Suppressor macrophage (primary cell): ENCODE data around the gene SNX10.

Source experiments
- DNase-seq, 4 experiments: peaks; one replicate each; pipeline ENCODE4 v3.0.0-alpha.2; 2020 to 2022

Gene SNX10

GRCh38 chr7:26370011-26370410, 78.3 kb downstream of the SNX10 start:
- peak in 3 of 4 experiments; percentile 38 to 63 (median 48) for DNase-seq

DNA sequence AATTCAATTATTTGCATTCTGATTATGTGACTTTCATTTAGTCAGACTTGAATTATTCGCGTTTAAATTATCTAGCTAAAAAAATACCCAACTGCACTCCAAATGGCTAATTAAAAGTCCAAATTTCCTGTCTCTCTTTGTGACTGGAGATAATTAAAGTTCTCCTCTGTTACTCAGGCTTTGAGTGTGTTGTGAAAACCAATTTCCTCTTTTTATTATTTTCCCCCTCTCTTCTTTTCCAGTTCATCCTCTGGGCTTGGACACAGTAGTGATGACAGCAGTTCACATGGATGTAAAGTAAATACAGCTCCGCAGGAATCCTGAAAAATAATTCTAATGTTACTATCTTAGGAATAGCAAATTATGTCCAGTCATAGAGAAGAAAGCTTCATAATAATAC, 80.6 kb downstream of the SNX10 start:
- no peak for DNase-seq

- no peak for DNase-seq
Observed at GRCh38 chr7:26372704-26373103, 81.0 kb downstream of the SNX10 start.

GRCh38 chr7:26374647-26375373, 83.1 kb downstream of the SNX10 start:
- no peak for DNase-seq

GRCh38 chr7:26375726-26376174, 84.1 kb downstream of the SNX10 start:
- no peak for DNase-seq

DNA sequence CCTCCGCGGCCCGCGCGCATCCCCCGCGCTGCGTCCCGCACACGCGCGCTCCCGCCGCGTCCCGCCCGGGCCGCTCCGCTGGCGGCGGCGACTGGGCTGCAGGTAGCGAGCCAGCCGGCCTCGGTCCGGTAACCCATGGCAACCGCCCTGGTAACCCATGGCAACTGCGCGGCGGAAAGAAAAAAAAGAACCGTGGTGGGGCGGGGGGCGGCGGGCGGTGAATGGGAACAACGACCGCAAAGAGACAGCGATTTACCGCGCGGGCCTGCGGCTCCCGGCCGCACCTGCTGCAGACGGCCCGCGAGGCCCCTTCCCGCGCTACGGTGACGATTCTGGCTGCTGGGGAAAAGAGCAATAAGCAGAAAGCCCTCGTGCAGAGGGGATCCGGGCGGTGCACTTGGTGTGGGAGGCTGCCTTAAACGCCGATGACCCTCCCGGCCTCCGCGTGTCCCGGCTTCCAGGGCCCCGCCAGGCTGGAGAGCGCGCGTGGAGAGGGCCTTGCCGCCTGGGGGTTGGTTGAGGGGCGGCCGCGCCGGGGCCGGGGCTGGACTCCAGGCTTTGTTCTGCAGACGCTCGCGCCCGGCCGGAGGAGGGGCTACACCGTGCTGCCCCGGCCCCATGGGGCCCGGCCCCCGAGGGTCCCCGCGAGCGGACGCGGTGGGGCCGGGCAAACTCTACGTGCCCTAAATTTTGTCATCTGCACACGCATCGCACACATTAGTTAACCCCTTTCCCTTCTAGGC, 84.7 kb downstream of the SNX10 start:
- peak in 3 of 4 experiments; percentile 39 to 56 (median 46) for DNase-seq

- no peak for DNase-seq
Observed at GRCh38 chr7:26378016-26378415, 86.4 kb downstream of the SNX10 start.

- DNase-seq: no peak
Observed at GRCh38 chr7:26379711-26380110, 88.0 kb downstream of the SNX10 start.

GRCh38 chr7:26381476-26382353, 90.1 kb downstream of the SNX10 start:
- DNase-seq: peak; percentile 24 to 71 (median 50)

DNA sequence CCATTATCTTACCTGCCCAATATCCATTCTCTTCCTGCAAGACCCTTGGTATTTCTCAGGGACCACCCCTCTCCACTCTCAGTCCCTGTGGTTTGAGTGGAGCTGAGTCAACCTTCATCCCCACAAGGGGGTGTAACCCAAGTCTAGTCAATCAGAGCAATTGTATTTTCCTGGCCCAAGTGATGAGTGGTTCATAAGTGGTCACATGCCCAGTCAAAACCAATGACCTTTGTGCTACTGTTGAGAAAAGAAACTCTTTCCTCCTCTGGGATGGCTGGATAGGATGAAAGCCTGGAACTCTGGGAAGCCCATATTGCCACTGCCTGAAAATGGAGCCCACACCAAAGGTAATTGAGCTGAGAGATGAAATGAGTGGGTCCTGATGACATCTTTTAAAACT, 93.6 kb downstream of the SNX10 start:
- no peak for DNase-seq

DNA sequence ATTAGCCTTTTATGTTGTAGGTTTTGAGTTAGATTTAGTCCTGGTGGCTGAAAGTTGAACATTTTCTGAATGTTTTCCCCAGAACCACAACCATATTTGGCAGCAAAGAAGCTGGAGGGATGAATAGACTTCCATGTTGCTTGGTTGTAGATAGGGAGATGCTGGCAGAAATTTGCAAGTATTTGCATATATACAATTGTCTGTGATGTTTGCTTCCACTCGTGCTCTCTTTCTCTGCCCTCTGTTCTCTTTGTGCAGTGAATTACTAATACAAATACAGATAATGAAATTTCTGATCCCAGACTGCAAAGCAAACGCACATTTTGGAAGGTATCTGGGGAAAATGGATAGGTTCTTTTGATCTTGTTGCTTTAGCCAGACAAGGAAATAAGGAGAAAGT, 96.1 kb downstream of the SNX10 start:
- DNase-seq: no peak

- peak; percentile 35 to 58 (median 52) for DNase-seq
Observed at GRCh38 chr7:26388256-26388655, 96.6 kb downstream of the SNX10 start.

- DNase-seq: no peak
Observed at GRCh38 chr7:26390016-26390415, 98.4 kb downstream of the SNX10 start.

DNA sequence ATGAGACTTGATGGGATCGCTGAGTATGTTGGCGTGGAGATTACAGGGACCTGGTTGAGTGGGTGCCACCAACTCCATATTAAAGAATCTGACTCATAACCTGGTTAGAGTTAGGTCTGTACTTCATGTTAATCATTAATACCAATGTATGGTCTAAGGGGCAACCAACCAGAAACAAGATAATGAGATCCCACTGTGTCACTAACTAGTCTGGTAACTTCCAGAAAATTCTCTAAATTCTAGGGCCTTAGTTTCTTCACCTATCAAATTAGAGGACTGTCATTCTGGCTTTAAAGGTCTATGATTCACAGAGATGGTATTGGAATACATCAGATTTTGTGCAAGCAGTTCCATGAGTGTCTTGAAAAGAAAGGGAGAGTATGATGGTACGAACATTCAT, 102.2 kb downstream of the SNX10 start:
- DNase-seq: no peak

GRCh38 chr7:26397332-26397731, 105.7 kb downstream of the SNX10 start:
- peak in 1 of 4 experiments; percentile 7 for DNase-seq

- no peak for DNase-seq
Observed at GRCh38 chr7:26397796-26398426, 106.2 kb downstream of the SNX10 start.

- peak; percentile 89 to 95 (median 92) for DNase-seq
Observed at GRCh38 chr7:26398427-26398755, 106.7 kb downstream of the SNX10 start.

DNA sequence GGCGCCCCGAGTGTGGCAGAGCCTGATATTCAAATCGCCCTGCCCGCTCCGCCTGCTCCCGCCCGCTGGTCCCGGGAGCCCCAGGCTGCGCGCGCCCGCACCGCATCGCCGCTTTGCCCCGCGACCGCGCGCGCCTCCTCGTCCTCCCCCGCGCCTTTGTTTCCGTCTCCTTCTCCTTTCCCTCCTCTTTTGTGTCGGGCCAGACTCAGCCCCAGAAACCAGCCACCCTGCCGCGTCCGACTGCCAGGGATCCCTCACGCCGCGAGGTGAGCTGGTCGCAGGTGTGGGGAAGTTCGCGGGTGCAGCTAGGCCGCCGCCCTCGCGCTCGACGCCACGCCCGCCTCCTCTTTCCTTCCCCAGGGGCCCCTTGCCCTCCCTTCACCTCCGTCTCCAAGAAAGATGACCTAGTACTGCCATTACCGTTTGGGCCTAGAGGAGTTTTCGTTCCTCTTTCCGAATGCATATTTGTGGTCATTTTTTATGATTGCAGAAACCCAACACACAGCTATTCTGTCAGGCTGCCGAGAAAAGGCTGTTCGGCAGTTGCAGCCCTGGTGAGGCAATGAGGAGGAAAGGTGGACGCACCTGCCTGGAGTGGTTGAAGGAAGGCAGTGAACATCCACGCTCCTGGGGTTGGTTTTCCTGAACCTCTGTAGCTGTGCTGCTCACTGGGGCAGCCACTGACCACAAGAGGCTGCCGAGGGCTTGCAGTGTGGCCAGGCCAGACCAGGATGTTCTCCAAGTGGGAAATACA, 107.3 kb downstream of the SNX10 start:
- peak; percentile 67 to 84 (median 82) for DNase-seq

- no peak for DNase-seq
Observed at GRCh38 chr7:26399736-26400135, 108.1 kb downstream of the SNX10 start.

GRCh38 chr7:26403640-26404039, 112.0 kb downstream of the SNX10 start:
- no peak for DNase-seq

DNA sequence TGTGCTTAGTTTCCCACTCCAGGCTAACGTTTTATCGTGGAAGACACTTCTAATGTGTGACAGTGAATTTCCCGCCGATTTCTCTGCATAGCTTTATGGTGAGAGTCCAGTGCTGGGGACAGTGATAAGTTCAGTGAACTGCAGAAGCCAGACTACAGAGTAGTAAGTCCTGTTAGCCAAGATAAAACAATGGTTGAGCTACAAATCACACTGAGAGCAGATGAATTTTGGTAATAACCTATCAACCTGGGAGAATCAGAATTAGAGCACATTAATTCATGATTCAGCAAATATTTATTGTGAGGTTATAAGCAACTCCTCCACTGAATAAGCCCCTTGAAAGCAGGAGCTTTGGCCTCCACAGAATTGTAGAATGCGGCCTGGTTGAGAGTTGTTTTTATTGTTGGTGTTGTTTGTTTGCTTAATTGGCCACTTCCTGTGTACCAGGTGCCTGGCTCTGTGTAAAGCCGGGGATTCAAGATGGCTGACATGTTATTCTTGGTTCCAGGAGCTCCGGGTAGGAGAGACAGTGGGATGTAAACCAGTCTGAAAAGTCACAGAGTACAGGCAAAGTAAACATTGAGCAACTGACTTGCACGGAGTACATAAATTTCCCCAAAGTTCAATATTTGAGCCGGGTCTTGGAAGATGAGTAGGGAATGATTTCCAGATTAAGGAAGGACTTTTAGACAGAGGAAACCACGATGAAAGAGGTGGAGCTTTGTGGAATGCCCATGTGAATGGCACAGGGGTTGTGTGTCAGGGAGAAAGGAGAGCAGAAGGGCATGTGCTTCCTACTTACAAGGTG, 112.7 kb downstream of the SNX10 start:
- DNase-seq: no peak
